HG03432 (cell line): ENCODE measurements around the gene HAVCR1.
"Not testable (repeated sequence)": the region's sequence is repeated elsewhere in the genome, so short reads cannot be mapped to it uniquely, and the experiment has no call there.

ENCODE experiments used
- ATAC-seq: cut with Tn5 transposase; IDR thresholded peaks from one replicate; pipeline ENCODE4 v1.9.1; 2021; ENCODE audit warnings: mild to moderate bottlenecking, moderate library complexity; ENCODE audit not compliant: unreplicated experiment

Gene HAVCR1

DNA sequence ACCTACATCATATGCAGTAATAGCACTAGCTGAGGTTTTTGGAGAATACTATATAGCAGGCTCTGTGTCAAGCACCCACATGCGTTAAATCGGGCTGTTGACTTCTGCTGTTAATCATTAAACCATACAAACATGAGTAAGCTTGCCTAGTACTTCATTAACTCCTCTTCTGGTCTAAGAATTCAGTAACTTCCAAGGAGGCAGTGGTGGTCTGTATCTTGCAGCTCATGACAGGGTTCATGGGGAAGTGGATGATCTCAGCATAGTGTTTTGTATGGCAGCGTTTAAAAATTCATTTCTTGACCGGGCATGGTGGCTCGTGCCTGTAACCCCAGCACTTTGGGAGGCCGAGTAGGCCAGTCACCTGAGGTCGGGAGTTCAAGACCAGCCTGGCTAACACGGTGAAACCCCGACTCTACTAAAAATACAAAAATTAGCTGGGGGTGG is at the start of gene HAVCR1:
HAVCR1 (minus strand) TSS at position 24 of the 447 bp plus-strand sequence. CDS start 1,173 bp downstream, outside the sequence.
- peak; percentile 76 for ATAC-seq

DNA sequence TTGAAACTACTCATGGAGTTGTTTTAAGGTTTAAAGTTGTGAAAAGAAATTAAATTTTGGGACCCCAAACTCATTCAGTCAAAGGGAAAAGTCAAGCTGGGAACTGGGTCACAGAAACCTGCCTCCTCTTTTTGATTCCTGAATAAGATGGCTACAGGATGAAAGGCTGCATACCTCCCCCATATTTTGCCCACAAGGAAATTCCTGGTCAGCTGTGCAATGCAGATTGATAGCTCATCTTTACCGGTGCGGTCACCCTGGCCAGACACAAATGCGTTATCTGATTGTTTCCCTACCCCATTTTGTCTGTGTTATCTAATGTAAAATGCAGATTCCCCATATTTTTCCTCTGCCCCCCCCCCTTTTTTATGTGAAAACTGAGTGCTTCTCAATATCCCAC is 48.6 kb upstream of the HAVCR1 start:
- no peak for ATAC-seq

DNA sequence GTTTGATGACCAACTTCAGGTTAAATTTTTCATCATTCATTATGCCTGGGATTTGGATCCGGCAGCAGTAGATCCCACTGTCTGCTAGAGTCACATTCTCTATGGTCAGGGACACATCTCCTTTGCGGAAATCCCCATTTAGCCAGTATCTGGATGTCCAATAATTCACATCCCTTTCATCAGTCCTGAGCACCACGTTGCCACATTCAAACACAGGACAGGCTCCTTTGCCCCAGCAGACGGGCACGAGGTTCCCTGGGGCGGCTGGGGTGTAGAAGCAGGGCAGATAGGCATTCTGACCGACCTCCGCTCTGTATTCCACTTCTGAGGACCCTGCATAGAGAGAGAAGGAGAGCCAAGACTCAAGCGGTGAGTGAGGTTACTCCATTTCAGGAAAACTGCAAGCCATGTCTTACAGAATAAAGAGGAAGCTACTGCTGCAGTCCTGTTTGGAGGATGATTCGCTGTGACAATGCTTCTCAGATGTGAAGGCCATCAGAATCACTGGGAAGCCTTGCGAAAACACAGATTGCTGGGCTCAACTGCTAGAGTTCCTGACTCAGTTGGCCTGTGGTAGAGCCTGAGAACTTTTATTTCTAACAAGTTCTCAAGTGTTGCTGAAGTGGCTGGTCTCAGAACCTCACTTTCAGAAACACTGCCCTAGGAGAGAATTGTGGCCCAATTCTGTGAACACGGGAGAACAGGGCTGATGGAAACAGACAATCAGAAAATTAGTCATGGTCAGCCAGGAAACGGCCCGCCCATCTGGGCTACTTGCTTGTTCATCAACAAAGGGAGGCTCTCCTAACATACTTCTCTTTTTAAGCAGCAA is 47.9 kb upstream of the HAVCR1 start:
- ATAC-seq = no peak

DNA sequence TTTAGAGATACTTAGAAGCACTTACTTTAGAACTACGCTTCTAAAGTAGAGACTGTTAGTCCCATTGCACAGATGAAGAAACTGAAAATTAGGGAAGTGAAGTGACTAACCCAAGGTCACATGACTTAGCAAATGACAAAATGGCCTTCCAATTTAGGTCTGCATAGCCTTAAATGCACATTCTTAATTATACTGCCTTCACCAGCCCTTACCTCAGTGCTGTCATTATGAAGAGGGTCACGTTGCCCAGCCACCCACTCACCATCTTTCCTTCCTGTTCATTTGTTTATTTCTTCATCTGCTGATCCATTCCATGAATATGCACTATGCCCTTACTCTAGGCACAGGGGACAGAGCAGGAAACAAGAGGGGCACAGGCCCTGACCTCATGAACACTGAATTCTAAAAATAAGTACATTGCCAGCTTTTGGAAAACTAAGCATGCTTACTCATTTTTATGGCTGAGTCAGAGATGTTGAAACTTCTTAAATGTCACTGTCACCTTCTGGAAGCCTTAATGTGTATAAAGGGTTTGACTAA is 41.3 kb upstream of the HAVCR1 start:
- ATAC-seq = peak; percentile 71

DNA sequence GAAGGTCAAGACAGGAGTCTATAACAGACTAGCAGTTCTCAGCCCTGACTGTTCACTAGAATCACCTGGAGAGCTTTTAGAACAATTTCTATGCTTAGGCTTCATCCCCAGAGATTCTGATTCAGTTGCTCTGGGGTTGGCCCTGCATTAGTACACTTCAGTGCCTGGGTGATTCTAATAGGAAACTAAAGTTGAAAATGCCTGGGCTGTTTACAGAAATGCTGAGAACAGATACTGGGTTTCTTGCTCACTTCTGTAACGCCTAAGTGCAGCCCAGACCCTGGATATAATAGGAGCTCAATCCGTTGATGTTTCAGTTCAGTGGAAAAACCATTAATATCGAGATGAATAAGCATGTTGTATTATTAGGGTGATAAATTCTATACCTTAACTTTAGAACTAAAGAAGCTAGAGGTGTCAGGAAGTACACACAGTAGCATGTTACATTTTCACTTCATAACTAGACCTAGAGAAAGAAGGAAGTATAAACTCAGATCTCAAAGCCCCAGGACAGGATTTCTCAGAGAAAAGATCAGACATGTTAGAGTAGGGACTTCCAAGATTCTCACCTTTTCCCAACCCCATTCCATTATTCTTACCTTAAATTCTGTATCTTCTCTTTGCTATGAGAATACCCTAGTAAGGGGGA is 29.6 kb upstream of the HAVCR1 start:
- ATAC-seq = peak; percentile 82

DNA sequence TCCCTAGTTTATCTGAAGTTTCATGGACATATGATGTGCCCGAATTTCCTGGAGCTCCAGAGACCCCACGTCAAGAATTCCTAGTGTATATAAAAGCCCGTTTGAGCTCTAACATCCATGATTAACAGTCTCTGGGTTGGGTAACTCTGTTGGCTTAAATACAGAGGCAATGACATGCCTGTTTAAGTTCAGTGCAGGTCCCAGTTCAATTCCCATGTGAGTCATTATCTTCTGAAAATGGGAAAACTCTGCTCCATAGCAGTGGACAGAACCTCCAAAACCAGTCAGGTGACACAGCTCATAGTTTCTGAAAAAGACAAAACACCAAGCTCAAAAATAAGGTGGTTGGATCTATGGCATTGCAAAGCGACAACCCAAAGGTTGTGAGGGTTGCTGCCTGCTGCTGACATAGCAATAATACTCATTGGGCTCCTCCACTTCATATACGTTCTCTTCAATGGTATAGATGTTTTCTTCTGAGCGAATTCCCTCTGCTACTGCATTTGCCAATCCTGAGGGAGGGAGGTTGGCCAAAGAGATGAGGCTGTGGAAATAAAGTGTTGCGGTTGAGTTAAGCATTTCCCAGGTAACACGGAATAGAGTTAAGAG is 27.9 kb upstream of the HAVCR1 start:
- ATAC-seq = no peak

DNA sequence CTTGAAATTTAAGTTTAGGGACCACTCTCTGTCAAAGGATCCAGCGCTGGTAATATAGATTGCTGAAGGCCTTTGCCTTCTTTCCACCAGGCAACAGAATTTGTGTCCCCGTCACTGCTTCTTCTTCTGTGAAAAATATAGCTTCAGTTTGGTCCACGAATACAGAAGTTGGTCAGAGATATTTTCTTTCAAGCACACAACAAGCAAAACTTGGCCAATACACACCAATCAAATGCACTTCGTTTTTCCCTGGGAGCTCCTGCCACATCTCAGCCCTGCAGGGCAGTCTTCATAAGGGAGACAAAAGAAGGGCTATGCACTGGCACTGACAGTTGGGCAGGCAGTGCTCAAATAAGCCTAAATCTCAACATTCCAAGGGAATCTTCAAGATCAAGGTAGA is 27.0 kb upstream of the HAVCR1 start:
- no peak for ATAC-seq

DNA sequence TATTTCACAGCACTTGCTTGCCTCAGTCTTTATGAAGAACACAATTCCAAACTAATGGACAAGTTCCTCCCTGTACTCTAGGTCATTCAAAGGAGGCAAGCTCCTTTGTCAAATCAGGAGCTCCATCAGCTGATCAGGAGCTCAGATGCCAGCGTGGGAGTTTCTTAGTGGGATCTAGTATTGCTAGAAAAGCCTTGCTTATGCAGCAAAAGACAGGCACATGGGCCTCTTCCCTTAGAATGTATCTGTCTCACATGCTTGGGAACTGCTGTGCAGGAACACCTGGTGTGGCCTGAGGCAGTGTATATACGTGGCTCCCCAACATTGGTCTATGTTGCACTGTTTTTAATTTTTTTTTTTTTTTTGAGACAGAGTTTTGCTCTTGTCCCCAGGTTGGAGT is 21.4 kb upstream of the HAVCR1 start:
- ATAC-seq = no peak

DNA sequence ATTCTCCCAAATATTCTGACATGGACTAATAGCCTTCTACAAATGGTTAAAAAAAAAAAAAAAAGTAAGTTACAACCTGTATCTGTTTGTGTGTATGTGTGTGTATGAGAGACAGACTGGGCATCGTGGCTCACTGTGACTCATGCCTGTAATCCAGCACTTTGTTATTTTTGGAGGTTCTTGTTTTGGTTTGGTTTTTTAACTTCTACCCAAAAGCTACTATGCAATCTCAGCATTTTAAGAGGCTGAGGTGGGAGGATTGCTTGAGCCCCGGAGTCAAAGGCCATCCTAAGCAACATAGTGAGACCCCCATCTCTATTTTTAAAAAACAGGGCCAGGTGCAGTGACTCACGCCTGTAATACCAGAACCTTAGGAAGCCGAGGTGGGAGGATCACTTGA is 17.6 kb upstream of the HAVCR1 start:
- ATAC-seq = no peak

DNA sequence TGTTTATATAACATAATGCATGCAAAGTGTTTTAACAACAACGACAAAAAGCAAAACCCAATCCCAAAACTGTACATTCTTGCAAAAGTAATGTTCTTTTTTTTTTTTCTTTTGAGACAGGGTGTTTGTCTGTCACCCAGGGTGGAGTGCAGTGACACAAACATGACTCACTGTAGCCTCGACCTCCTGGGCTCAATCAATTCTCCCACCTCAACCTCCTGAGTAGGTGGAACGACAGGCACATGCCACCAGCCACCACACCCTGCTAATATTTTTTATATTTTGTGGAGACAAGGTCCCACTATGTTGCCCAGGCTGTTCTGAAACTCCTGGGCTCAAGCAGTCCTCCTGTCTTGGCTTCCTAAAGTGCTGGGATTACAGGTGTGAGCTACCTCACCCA is 13.6 kb upstream of the HAVCR1 start:
- no peak for ATAC-seq

DNA sequence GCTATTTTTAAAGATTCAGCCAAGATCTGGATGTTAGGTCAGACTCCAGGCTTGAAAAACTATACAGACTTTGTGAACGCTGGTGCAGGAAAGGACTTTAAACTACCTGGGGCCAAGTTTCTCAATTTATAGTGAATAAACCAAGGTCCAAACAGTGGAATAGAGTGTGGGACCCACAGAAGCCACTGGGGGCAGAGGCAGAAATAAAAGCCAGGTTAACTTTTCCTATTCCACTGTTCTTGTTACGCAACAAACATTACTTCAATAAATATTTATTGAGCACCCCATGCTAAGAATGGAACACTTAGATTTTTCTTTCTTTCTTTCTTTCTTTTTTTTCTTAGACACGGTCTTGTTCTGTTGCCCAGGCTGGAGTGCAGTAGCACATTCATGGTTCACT is 11.0 kb upstream of the HAVCR1 start:
- ATAC-seq = no peak

DNA sequence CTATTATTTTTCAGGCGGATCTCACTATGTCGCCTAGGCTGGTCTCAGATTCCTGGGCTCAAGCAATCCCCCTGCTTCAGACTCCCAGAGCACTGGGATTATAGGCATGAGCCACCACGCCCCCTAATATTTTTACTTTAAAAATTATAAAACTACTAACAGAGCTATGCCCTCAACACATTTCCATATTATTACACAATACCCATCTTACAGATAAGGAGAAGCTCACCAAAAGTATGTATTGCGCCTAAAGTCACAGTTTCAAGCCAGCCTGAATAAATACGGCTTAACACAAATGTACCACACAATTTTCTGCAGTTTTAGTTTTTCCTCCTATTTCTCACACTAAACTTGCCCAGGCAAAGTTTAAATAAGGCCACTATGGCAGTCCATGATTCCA is 9.9 kb upstream of the HAVCR1 start:
- no peak for ATAC-seq

DNA sequence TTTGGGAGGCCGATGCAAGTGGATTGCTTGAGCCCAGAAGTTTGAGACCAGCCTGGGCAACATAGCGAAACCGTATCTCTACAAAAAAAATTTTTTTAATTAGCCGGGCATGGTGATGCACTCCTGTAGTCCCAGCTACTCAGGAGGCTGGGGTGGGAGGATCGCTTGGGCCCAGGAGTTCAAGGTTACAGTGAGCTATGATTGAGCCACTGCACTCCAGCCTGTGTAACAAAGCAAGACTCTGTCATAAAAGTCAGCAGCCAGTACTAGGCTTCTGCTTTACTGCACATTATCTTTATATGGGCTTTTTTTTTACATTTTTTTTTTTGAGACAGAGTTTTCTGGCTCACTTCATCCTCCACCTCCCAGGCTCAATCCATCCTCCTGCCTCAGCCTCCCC is 9.4 kb upstream of the HAVCR1 start:
- ATAC-seq = no peak

DNA sequence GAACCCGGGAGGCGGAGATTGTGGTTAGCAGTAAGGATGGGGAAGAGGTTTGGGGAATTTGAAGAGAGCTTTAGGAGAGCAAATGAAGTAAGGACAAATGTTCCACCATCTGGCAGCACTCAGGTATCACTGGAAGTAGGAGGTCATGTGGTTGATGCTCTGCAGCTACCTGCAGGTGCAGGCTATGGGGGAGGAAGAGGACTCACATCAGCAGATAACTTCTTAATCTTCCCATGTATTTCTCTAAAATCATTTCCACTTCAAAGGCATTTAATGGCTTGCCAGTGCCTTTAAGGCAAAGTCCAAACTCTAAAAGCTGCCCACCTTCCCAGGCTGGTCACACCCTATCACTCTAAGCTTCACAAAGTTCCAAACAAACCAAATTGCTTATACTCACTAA is 8.1 kb upstream of the HAVCR1 start:
- ATAC-seq = no peak

DNA sequence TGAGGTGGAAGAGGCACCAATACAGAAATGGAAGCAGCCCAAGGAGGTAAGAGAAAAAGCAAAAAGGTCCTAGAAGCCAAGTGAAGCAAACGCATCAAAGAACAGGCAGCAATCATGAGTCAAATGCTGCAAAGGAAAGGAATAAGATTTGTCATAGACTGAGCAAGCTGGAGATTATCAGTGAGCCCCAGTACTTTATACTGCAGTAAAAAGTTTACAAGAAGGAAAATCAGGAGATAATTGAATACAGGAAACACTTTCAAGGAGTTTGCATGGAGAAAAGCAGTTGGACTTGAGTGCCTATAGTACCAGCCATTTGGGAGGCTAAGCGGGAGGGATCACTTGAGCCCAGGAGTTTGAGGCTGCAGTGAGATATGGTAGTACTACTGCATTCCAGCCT is 7.2 kb upstream of the HAVCR1 start:
- ATAC-seq = no peak

DNA sequence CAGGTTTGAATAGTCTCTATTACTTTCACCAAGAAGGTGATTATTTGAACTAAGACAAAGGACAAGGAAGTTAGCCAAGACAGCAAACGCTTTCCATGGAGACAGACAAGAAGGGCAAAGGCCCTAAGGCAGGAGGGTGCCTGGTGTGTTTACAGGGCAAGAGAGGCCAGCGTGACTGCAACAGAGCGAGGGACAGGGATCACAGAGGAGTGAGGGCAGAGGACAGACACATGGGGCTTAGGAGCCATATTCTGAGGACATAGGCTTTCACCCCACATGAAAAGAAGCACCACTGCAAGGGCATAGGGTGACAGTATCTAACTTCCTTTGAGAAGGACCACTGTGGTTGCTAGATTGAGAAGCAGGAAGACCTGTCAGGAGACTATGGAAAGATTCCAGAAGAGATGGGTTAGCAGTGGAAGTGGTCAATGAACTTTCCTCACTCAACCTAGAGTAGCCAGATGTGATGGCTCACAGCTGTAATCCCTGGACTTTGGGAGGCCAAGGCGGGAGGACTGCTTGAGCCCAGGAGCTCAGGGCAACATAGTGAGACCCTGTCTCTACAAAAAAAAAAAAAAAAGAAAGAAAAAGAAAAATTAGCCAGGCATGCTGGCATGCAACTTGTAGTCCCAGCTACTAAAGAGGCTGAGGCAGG is 5.0 kb upstream of the HAVCR1 start:
- ATAC-seq = no peak

DNA sequence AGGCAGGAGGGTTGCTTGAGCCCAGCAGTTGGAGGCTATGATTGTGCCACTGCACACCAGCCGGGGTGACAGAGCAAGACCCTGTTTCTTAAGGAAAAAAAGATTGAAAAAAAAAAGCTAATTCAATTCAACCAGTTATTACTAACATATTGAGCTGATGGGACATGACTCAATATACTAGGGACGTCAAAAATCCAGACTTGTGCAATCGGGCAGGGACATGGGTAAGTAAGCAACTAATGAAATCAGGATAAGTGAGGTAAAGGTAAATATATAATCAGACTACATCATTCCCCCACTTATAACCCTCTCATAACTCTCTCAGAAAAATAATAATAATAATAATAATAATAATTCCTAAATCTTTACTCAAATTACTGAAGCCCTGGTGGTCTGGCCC is 975 bp upstream of the HAVCR1 start:
- ATAC-seq = no peak

DNA sequence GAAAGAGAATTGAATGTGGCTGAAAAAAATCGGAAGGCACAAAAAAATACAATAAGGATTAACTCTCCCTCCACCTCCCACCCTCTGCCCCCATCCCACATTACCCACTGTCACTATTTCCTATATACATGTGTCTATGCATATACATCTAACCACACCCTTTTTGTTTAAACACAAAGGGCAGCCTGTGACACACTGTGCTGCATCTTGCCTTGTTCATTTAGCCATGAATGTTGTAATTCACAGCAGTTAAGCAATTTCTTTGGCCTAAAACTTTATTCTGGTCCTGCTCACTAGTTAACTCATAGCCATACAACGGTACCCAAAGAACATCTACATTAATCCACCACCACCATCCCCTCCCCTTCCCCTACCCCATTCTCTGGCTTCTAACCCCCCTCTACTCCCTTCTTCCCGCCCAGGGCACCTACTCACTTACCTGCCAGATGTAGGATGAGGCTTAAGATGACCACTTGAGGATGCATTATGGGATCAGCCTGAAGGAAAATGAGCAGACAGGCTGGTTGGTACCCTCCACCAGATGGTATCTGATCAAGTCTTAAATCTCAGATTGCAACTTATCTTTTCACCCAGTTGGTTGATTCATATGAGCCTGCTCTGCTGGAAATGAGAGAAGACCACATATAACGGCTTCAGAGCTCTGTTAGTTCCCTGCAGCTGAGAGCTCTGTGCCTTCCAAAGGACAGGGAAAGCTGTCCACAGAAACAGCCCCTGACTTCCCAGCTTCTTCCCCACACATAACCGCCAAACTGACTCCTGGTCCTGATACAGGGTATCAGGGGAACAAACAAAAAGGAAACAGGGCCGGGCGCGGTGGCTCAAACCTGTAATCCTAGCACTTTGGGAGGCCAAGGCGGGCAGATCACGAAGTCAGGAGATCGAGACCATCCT is 1.2 kb downstream of the HAVCR1 start:
- no peak for ATAC-seq

DNA sequence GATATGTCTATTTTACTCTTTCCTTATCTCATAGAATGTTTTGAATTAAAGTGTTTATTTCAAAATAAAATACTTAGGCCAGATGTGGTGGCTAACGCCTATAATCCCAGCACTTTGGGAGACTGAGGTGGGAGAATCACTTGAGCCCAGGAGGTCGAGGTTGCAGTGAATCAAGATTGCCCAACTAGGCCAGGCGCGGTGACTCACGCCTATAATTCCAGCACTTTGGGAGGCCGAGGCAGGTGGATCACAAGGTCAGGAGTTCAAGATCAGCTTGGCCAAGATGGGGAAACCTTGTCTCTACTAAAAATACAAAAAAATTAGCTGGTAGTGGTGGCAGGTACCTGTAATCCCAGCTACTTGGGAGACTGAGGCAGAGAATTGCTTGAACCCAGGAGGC is 2.1 kb downstream of the HAVCR1 start:
- ATAC-seq = not testable (repeated sequence)

DNA sequence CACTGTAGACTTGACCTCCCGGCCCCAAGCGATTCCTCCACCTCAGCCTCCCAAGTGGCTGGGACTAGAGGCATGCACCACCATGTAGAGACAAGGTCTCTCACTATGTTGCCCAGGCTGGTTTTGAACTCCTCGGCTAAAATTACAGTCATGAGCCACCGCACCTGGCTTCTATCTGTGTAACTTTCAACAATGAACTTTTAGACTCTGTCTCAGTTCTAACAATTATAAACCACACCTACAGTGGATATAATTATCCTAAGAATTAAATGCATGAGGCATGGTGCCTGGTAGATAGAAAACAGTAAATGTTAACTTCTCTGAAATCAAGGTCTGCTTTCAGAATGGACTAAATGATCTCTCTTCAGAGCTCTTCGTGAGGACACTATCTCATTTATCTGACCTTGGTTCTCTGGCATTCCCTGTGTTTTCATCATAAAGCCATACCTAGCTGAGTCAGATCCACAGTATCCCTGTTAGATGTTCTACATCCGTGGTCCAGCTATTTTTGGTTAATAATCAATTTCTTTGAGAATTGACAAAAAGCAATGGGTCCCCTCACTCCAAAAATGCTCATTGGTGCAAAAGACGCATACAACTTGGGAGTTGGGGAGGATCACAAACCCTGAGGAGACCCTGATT is 7.2 kb downstream of the HAVCR1 start:
- ATAC-seq = no peak
